Mucosa of descending colon (tissue), 3 donors: ENCODE results near the gene USP31. TPM values are rescaled to one million over a fixed set of nuclear protein-coding genes. Genes with fewer than 3 reads are reported as not detected.
A peak's percentile ranks its signal among the peaks of the same experiment; 100 is the strongest.

ENCODE experiments used
- ATAC-seq: fragments of 200-7000 bp; cut with Tn5 transposase; one replicate; pipeline ENCODE4 v1.9.1; 2020; ENCODE audit warnings: mild to moderate bottlenecking, moderate library complexity
- DNase-seq, 3 donors: peaks; one replicate each; pipeline ENCODE4 v3.0.0-alpha.2; 2020
- H3K36me3 ChIP-seq: fragments of 200-600 bp; one replicate; pipeline ENCODE4 v1.8.0; 2021; ENCODE audit warnings: low read depth, mild to moderate bottlenecking
- H3K4me1 ChIP-seq: fragments of 200-600 bp; one replicate; pipeline ENCODE4 v1.8.0; 2021; ENCODE audit warnings: low read depth, mild to moderate bottlenecking
- H3K4me3 ChIP-seq: fragments of 200-600 bp; one replicate; pipeline ENCODE4 v1.8.0; 2021; ENCODE audit warnings: mild to moderate bottlenecking
- H3K9me3 ChIP-seq: fragments of 200-600 bp; one replicate; pipeline ENCODE4 v1.8.0; 2021; ENCODE audit warnings: mild to moderate bottlenecking
- intact Hi-C, 2 donors: fragments of 100-400 bp; cut with DNase I in 1 of 2; cut with micrococcal nuclease in 1 of 2; formaldehyde crosslinking; loops; one replicate each; pipeline versions ENCODE4 v1.11.0 to v1.11.1; 2022; cut with DNase I, micrococcal nuclease
- total RNA-seq, 3 donors: library from RNA; stranded (reverse); fragmentation: NEBNext Ultra II Directional in 2 of 3; extraction: Animal tissue kit (Norgen Biotek cat#: 25700) in 2 of 3; gene quantifications; one replicate each; pipeline versions ENCODE4 v1.2.1 to v1.2.4, GENCODE V29; 2021 to 2023
- TF ChIP-seq, protein P1 (sequence below): fragments of 200-600 bp; IDR thresholded peaks from one replicate; pipeline ENCODE4 v1.8.0; 2022; ENCODE audit warnings: antibody characterized with exemption, mild to moderate bottlenecking
- donor health status: DM: no; HTN: no; CAD: no; lungs with moderate emphysema.
- donor health status: DM: no; HTN: no; CAD: no.
- donor health status: DM: no; HTN: yes; CAD: no.

Gene USP31
- total RNA-seq, 3 donors from 2014 or later = 6.5 to 15.1 (median 7.7) TPM

- Histone ChIP-seq H3K4me1 (peaks cover 8% of the 10 kb centered on the region), H3K36me3 (no peaks in the 10 kb centered on the region), H3K9me3 (no peaks in the 10 kb centered on the region), H3K4me3 (no peak overlapping the region)
- DNase-seq = no peak
- no peak for ATAC-seq
- TF ChIP-seq, protein P1, sequence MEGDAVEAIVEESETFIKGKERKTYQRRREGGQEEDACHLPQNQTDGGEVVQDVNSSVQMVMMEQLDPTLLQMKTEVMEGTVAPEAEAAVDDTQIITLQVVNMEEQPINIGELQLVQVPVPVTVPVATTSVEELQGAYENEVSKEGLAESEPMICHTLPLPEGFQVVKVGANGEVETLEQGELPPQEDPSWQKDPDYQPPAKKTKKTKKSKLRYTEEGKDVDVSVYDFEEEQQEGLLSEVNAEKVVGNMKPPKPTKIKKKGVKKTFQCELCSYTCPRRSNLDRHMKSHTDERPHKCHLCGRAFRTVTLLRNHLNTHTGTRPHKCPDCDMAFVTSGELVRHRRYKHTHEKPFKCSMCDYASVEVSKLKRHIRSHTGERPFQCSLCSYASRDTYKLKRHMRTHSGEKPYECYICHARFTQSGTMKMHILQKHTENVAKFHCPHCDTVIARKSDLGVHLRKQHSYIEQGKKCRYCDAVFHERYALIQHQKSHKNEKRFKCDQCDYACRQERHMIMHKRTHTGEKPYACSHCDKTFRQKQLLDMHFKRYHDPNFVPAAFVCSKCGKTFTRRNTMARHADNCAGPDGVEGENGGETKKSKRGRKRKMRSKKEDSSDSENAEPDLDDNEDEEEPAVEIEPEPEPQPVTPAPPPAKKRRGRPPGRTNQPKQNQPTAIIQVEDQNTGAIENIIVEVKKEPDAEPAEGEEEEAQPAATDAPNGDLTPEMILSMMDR = no peak
- intact Hi-C loops = no loop called here
Measured at GRCh38 chr16:23149993-23150364, 727 bp upstream of the USP31 start.

- ATAC-seq = peak; percentile 72
- Histone ChIP-seq H3K9me3 (no peaks in the 10 kb centered on the region), H3K36me3 (no peaks in the 10 kb centered on the region), H3K4me3 (peak overlapping the region; percentile 54), H3K4me1 (peaks cover 8% of the 10 kb centered on the region)
- TF ChIP-seq, protein P1 = no peak
- peak; percentile 80 to 89 (median 87) for DNase-seq
- intact Hi-C loops = no loop called here
Measured at GRCh38 chr16:23148513-23149266, 562 bp downstream of the USP31 start.

GRCh38 chr16:23148166-23148512, 1.1 kb downstream of the USP31 start:
- H3K4me1 ChIP-seq = peaks cover 8% of the 10 kb centered on the region
- DNase-seq (no peak), ATAC-seq (no peak)
- intact Hi-C loops = no loop called here
- no peak overlapping the region for H3K4me3 ChIP-seq
- no peaks in the 10 kb centered on the region for H3K9me3 ChIP-seq
- no peaks in the 10 kb centered on the region for H3K36me3 ChIP-seq
- TF ChIP-seq, protein P1 = no peak

DNA sequence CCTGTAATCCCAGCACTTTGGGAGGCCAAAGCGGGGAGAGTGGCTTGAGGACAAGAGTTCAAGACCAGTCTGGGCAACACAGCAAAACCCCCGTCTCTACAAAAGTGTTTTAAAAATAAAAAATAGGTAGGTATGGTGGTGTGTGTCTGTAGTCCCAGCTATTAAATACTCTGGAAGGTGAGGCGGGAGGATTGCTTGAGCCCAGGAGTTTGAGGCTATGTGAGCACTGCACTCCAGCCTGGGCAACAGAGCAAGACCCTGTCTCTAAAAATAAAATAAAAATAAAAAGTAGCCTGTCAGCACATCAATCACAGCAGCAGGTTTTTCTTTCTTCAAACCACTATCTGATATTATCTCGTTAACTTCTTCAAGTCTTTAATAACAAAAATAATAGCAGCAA, 1.6 kb downstream of the USP31 start:
- TF ChIP-seq, protein P1 = no peak
- no peaks in the 10 kb centered on the region for H3K9me3 ChIP-seq
- no peaks in the 10 kb centered on the region for H3K36me3 ChIP-seq

DNA sequence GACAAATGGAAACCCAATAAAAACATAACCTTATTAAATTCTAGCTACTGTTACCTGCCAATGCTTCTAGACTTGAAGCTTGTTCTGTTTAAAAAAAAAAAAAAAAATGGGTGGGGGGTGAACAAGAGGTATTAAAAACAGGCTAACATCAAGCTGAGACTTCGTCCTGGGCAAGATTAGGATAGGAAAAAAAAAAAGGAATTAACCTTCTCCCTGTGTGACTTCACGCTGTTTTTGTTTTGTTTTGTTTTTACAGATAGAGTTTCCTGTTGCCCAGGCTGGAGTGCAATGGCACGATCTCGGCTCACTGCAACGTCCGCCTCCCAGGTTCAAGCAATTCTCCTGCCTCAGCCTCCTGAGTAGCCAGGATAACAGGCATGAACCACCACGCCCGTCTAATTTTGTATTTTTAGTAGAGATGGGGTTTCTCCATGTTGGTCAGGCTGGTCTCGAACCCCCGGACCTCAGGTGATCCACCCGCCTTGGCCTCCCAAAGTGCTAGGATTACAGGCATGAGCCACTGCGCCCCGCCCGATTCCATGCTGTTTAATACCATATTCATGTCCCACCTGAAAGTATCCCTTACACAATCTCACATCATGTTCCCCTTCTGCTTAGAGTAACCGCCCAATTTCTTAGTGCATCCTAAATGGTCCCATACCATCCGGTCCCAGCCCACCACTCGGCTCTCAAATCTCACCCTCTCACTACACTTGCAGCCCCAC, 2.2 kb downstream of the USP31 start:
- no peak for ATAC-seq
- Histone ChIP-seq H3K9me3 (no peaks in the 10 kb centered on the region), H3K36me3 (no peaks in the 10 kb centered on the region), H3K4me1 (peaks cover 8% of the 10 kb centered on the region), H3K4me3 (no peak overlapping the region)
- TF ChIP-seq, protein P1 = no peak
- intact Hi-C loops = no loop called here
- no peak for DNase-seq

More for the DNA sequence above, 1.6 kb downstream of the USP31 start:
- intact Hi-C loops = no loop called here
- Histone ChIP-seq H3K4me3 (no peak overlapping the region), H3K4me1 (peaks cover 8% of the 10 kb centered on the region)
- DNase-seq (no peak), ATAC-seq (no peak)
